ENCODE data around the gene LRP1B.

Gene LRP1B

GRCh38 chr2:142061733-142062132 is 69.1 kb downstream of the LRP1B start:
- no peak for TF ChIP-seq CTCF (IDR thresholded peaks at IDR 0.05; ENCODE audit: low read depth, low read length)
- DNase-seq (ENCODE audit: extremely low read depth, low read depth) = no peak

GRCh38 chr2:142058149-142058548 is 72.7 kb downstream of the LRP1B start:
- DNase-seq (ENCODE audit: extremely low read depth, low read depth) = no peak
- TF ChIP-seq CTCF (IDR thresholded peaks at IDR 0.05; ENCODE audit: low read depth, low read length) = no peak

GRCh38 chr2:142056784-142057183 is 74.0 kb downstream of the LRP1B start:
- no peak for TF ChIP-seq CTCF (IDR thresholded peaks at IDR 0.05; ENCODE audit: low read depth, low read length)
- DNase-seq (ENCODE audit: extremely low read depth, low read depth) = no peak

- no peak for TF ChIP-seq CTCF (IDR thresholded peaks at IDR 0.05; ENCODE audit: low read depth, low read length)
- DNase-seq (ENCODE audit: extremely low read depth, low read depth) = no peak
Measured at GRCh38 chr2:142052220-142052863, 78.5 kb downstream of the LRP1B start.

GRCh38 chr2:142048581-142048980 is 82.2 kb downstream of the LRP1B start:
- no peak for DNase-seq (ENCODE audit: extremely low read depth, low read depth)
- TF ChIP-seq CTCF (IDR thresholded peaks at IDR 0.05; ENCODE audit: low read depth, low read length) = no peak

GRCh38 chr2:142045641-142046040 is 85.2 kb downstream of the LRP1B start:
- DNase-seq (ENCODE audit: extremely low read depth, low read depth) = no peak
- TF ChIP-seq CTCF (IDR thresholded peaks at IDR 0.05; ENCODE audit: low read depth, low read length) = no peak

- TF ChIP-seq CTCF (IDR thresholded peaks at IDR 0.05; ENCODE audit: low read depth, low read length) = no peak
- no peak for DNase-seq (ENCODE audit: extremely low read depth, low read depth)
Measured at GRCh38 chr2:142044197-142044596, 86.6 kb downstream of the LRP1B start.

Measured in AG09319 (cell line).